OCI-LY3 (cell line): ENCODE data around the gene NDUFAF5.
"Not testable (repeated sequence)": the region's sequence is repeated elsewhere in the genome, so short reads cannot be mapped to it uniquely, and the experiment has no call there.

Source experiments
- CTCF ChIP-seq: fragments of 200-600, 300-600 bp; sonication (generic); IDR thresholded peaks from 2 replicates; pipeline ENCODE4 v1.5.1; 2014; ENCODE audit warnings: antibody characterized with exemption, low read length, low read depth
- EZH2phosphoT487 ChIP-seq: fragments of 200-600 bp; shearing (Covaris generic); IDR thresholded peaks from 2 replicates; pipeline ENCODE4 v1.6.1; 2018; ENCODE audit warnings: antibody characterized with exemption, mixed run types, low read depth

GRCh38 chr20:13738187-13738586 lies 46.6 kb upstream of the NDUFAF5 start:
- not testable (repeated sequence) for TF ChIP-seq CTCF, EZH2phosphoT487
